Breast epithelium (tissue), 4 donors: ENCODE results near the gene CCDC102A. TPM values are rescaled to one million over a fixed set of nuclear protein-coding genes. Genes with fewer than 3 reads are reported as not detected.
"Not testable (repeated sequence)": the region's sequence is repeated elsewhere in the genome, so short reads cannot be mapped to it uniquely, and the experiment has no call there.

Experiments
- DNase-seq, 2 donors: peaks; one replicate each; pipeline ENCODE4 v3.0.0-alpha.2; 2019; ENCODE audit warnings: low spot score in 2 of 2
- H3K27ac ChIP-seq, 2 donors: fragments of 200-600 bp; sonication (generic) in 1 of 2; one replicate each; pipeline ENCODE4 v1.5.1; 2016 to 2019; ENCODE audit warnings: mild to moderate bottlenecking in 1 of 2
- H3K27me3 ChIP-seq, 2 donors: fragments of 200-600 bp; sonication (generic) in 1 of 2; one replicate each; pipeline versions ENCODE4 v1.5.1 to v1.6.0; 2017 to 2019; ENCODE audit warnings: control low read depth in 1 of 2, mild to moderate bottlenecking in 1 of 2
- H3K36me3 ChIP-seq: fragments of 200-600 bp; one replicate; pipeline ENCODE4 v1.5.1; 2019
- H3K4me1 ChIP-seq, 2 donors: fragments of 200-600 bp; sonication (generic); one replicate each; pipeline ENCODE4 v1.5.1; 2016 to 2019; ENCODE audit warnings: control low read depth in 1 of 2
- H3K4me3 ChIP-seq, 3 donors: fragments of 200-600 bp; sonication (generic); 1 replicate in 2 of 3; 2 replicates in 1 of 3; pipeline ENCODE4 v1.5.1; 2016 to 2019; ENCODE audit warnings: mild to moderate bottlenecking in 3 of 3, moderate library complexity in 2 of 3
- H3K9me3 ChIP-seq, 2 donors: fragments of 200-600 bp; sonication (generic) in 1 of 2; one replicate each; pipeline ENCODE4 v1.5.1; 2016 to 2019; ENCODE audit warnings: control low read depth in 1 of 2
- POLR2A ChIP-seq: fragments of 450-650 bp; IDR thresholded peaks from one replicate; pipeline ENCODE4 v1.6.1; 2016; ENCODE audit warnings: antibody characterized with exemption, mild to moderate bottlenecking, moderate library complexity
- POLR2AphosphoS5 ChIP-seq, 3 donors: sonication (generic); formaldehyde crosslinking; IDR thresholded peaks; one replicate each; pipeline ENCODE4 v1.6.1; 2017; ENCODE audit warnings: antibody characterized with exemption in 3 of 3
- intact Hi-C: fragments of 100-400 bp; cut with DNase I; formaldehyde crosslinking; loops from one replicate; pipeline ENCODE4 v1.15.1; 2023; ENCODE audit warnings: low total_unique reads
- total RNA-seq, 3 donors: library from RNA; depleted of rRNA; stranded (reverse); fragments of >200 nt; gene quantifications; one replicate each; pipeline ENCODE4 v1.1.0, GENCODE V29; 2016
- TF ChIP-seq, protein P1 (sequence below), 3 donors: fragments of 450-650 bp; IDR thresholded peaks; one replicate each; pipeline ENCODE4 v1.5.1; 2016 to 2017; ENCODE audit warnings: antibody characterized with exemption in 3 of 3, mild to moderate bottlenecking in 3 of 3, moderate library complexity in 3 of 3

CCDC102A gene
- total RNA-seq, 3 donors from 2014 or later, result 6.7 to 15.1 (median 12.1) TPM

DNA sequence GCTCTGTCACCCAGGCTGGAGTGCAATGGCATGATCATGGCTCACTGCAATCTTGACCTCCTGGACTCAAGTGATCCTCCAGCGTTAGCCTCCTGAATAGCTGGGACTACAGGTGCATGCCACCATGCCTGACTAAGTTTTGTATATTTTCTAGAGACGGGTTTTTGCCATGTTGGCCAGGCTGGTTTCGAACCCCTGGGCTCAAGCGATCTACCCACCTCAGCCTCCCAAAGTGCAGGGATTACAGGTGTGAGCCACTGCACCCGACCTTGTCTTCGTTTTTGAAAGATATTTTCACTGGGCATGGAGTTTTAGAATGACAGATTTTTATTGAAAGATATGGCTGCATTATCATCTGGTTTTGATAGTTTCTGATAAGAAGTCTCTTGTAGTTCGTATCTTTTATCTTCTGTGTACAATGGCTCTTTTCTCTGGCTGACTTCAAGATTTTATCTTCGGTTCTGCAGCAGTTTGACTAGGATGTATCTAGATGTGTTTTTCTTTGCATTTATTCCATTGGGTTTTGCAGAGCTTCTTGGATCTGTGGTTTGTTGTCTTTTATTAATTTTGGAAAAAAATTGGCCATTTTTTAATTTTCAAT, 20.7 kb upstream of the CCDC102A start:
- TF ChIP-seq, protein P1, sequence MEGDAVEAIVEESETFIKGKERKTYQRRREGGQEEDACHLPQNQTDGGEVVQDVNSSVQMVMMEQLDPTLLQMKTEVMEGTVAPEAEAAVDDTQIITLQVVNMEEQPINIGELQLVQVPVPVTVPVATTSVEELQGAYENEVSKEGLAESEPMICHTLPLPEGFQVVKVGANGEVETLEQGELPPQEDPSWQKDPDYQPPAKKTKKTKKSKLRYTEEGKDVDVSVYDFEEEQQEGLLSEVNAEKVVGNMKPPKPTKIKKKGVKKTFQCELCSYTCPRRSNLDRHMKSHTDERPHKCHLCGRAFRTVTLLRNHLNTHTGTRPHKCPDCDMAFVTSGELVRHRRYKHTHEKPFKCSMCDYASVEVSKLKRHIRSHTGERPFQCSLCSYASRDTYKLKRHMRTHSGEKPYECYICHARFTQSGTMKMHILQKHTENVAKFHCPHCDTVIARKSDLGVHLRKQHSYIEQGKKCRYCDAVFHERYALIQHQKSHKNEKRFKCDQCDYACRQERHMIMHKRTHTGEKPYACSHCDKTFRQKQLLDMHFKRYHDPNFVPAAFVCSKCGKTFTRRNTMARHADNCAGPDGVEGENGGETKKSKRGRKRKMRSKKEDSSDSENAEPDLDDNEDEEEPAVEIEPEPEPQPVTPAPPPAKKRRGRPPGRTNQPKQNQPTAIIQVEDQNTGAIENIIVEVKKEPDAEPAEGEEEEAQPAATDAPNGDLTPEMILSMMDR (IDR thresholded peaks at IDR 0.05), result no peak
- TF ChIP-seq POLR2AphosphoS5 (IDR thresholded peaks at IDR 0.05) (no peak), POLR2A (no peak)
- intact Hi-C loops, result no loop called here

DNA sequence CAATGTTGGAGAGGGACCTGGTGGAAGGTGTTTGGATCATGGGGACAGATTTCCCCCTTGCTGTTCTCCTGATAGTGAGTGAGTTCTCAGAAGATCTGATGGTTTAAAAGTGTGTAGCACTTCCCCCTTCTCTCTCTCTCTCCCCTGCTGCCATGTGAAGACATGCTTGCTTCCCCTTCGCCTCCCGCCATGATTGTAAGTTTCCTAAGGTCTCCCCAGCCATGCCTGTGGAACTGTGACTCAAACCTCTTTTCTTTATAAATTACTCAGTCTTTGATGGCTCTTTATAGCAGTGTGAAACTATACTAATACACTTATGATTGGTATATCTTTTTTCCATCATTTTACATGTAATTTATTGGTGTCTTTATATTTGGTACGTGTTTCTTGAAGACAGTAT, 19.5 kb upstream of the CCDC102A start:
- no peak overlapping the region for H3K27ac ChIP-seq
- no peaks in the 10 kb centered on the region for H3K27me3 ChIP-seq
- DNase-seq, result no peak
- no peak overlapping the region for H3K4me3 ChIP-seq
- no peaks in the 10 kb centered on the region for H3K36me3 ChIP-seq
- H3K4me1 ChIP-seq, result no peaks in the 10 kb centered on the region
- no peak for TF ChIP-seq POLR2A
- TF ChIP-seq, protein P1 (IDR thresholded peaks at IDR 0.05), result no peak
- no peak for TF ChIP-seq POLR2AphosphoS5 (IDR thresholded peaks at IDR 0.05)
- intact Hi-C loops, result no loop called here
- H3K9me3 ChIP-seq, result peaks cover 0 to 7% of the 10 kb centered on the region in 2 donors

More for the DNA sequence above, 20.7 kb upstream of the CCDC102A start:
- Histone ChIP-seq H3K9me3 (peaks cover 5 to 18% of the 10 kb centered on the region in 2 donors), H3K27ac (no peak overlapping the region), H3K4me3 (no peak overlapping the region), H3K27me3 (no peaks in the 10 kb centered on the region), H3K4me1 (no peaks in the 10 kb centered on the region), H3K36me3 (no peaks in the 10 kb centered on the region)
- DNase-seq, result peak; percentile 10 to 27

DNA sequence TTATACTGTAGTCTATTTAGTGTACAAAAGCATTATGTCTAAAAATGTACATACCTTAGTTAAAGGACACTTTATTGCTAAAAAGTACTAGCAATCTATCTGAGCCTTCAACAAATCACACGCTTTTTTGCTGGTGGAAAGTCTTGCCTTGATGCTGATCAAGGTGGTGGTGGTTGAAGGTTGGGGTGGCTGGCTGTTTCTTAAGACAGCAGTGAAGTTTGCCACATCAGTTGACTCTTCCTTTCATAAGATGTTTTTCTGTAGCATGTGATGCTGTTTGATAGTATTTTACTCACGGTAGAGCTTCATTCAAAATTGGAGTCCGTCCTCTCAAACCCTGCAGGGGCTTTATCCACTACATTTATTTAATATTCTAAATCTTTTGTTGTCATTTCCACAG, 14.7 kb upstream of the CCDC102A start:
- TF ChIP-seq POLR2AphosphoS5 (IDR thresholded peaks at IDR 0.05), result no peak
- no peak for TF ChIP-seq POLR2A
- TF ChIP-seq, protein P1 (IDR thresholded peaks at IDR 0.05), result no peak
- Histone ChIP-seq H3K27ac (no peak overlapping the region), H3K4me3 (no peak overlapping the region), H3K9me3 (no peaks in the 10 kb centered on the region), H3K36me3 (no peaks in the 10 kb centered on the region), H3K4me1 (no peaks in the 10 kb centered on the region), H3K27me3 (no peaks in the 10 kb centered on the region)
- intact Hi-C loops, result no loop called here
- DNase-seq, result no peak

DNA sequence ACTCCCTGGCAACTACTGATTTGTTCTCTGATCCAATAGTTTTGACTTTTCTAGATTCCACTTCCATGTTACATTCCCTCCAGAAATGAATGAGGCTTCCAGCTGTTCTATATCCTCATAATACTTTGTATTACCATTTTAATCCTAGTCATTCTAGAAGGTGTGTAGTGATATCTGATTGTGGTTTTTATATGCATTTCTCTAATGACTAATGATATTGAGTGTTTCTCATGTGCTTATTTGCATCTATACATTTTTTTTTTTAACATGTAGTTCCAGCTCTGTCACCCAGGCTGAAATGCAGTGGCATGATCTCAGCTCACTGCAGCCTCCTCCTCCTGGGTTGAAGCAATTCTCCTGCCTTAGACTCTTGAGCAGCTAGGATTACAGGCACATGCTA, 13.4 kb upstream of the CCDC102A start:
- DNase-seq, result no peak
- TF ChIP-seq, protein P1 (IDR thresholded peaks at IDR 0.05), result no peak

DNA sequence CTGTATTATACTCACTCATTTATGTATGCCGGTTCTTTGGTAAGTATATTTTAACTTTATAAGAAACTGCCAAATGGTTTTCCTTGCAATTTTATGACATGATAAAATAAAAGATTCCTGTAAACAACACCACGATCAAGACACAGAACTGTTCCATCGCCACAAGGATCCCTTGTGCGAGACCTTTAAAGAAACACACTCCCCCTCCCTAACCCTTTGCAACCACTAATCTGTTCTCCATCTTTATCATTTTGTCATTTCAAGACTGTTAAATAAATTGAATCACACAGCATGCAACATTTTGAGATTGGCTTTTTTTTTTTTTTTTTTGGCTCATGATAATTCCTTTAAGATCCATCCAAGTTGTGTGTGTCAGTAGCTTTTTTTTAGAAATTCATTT, 12.0 kb upstream of the CCDC102A start:
- Histone ChIP-seq H3K27ac (no peak overlapping the region), H3K27me3 (no peaks in the 10 kb centered on the region), H3K4me3 (no peak overlapping the region), H3K36me3 (no peaks in the 10 kb centered on the region), H3K9me3 (no peaks in the 10 kb centered on the region), H3K4me1 (no peaks in the 10 kb centered on the region)
- TF ChIP-seq, protein P1 (IDR thresholded peaks at IDR 0.05), result no peak
- TF ChIP-seq POLR2A (no peak), POLR2AphosphoS5 (IDR thresholded peaks at IDR 0.05) (no peak)
- DNase-seq, result no peak
- intact Hi-C loops, result loop anchor here (1.0 kb wide), 1 partner anchor 19 kb away; no protein-coding TSS in a partner anchor

More for the DNA sequence above, 13.4 kb upstream of the CCDC102A start:
- Histone ChIP-seq H3K9me3 (no peaks in the 10 kb centered on the region), H3K27me3 (no peaks in the 10 kb centered on the region), H3K4me1 (no peaks in the 10 kb centered on the region), H3K27ac (no peak overlapping the region), H3K4me3 (no peak overlapping the region), H3K36me3 (no peaks in the 10 kb centered on the region)
- intact Hi-C loops, result no loop called here

DNA sequence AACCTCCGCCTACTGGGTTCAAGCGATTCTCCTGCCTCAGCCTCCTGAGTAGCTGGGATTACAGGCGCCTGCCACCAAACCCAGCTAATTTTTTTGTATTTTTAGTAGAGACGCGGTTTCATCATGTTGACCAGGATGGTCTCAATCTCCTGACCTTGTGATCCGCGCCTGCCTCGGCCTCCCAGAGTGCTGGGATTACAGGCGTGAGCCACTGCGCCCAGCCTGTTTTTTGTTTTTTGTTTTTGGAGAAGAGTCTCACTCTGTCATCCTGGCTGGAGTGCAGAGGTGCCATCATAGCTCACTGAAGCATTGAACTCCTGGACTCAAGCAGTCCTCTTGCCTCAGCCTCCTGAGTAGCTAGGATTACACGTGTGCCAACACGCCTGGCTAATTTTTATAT, 11.2 kb upstream of the CCDC102A start:
- H3K9me3 ChIP-seq, H3K4me1 ChIP-seq, H3K27me3 ChIP-seq, H3K36me3 ChIP-seq, H3K27ac ChIP-seq, intact Hi-C loops, H3K4me3 ChIP-seq: not testable (repeated sequence)
- peak in 1 of 2 donors; percentile 15 for DNase-seq
